Activated CD8-positive, alpha-beta memory T cell treated with anti-CD3 and anti-CD28 coated beads, Interleukin-2, amount 50 U/mL, for 24 hours (primary cell): ENCODE measurements around the gene FUBP3.
"Not testable (repeated sequence)": the region's sequence is repeated elsewhere in the genome, so short reads cannot be mapped to it uniquely, and the experiment has no call there.

Experiments
- DNase-seq: peaks from one replicate; pipeline ENCODE4 v3.0.0-alpha.2; 2020; ENCODE audit errors: extremely low read depth

FUBP3 gene

DNA sequence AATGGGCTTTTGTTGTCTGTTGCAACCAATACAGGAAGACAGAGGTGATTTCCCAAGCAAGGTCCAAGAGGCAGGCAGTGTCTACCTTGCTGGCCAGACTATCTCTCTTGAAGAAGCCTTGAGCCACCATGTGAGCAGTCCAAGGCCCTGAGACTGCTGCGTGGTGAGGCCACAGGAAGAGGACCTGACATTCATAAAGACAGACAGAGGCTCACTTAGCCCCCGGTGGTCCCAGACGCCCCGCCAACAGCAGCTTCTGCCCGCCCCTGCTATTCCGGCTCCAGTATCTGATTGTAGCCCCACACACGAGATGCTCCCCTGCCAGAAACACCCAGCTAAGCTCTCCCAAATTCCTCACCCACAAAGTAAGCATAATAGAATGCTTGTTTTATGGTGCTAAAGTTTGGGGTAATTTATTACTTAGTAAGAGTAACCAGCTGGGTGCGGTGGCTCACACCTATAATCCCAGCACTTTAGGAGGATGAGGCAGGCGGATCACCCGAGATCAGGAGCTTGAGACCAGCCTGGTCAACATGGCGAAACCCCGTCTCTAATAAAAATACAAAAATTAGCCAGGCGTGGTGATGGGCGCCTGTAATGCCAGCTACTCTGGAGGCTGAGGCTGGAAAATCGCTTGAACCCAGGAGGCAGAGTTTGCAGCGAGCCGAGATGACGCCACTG, 22.8 kb upstream of the FUBP3 start:
- no peak for DNase-seq

- no peak for DNase-seq
Observed at GRCh38 chr9:130557077-130557468, 22.3 kb upstream of the FUBP3 start.

GRCh38 chr9:130561056-130561455, 18.3 kb upstream of the FUBP3 start:
- no peak for DNase-seq

DNA sequence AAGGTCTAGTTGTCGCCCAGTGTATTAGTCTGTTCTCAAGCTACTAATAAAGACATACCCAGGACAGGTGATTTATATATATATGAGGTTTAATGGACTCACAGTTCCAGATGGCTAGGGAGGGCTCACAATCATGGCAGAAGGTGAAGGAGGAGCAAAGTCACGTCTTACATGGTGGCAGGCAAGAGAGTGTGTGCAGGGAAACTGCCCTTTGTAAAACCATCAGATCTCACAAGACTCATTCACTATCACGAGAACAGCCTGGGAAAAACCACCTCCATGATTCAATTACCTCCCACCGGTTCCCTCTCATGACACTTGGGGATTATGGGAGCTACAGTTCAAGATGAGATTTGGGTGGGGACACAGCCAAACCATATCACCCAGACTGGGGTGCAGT, 16.9 kb upstream of the FUBP3 start:
- not testable (repeated sequence) for DNase-seq

GRCh38 chr9:130563797-130564196, 15.6 kb upstream of the FUBP3 start:
- no peak for DNase-seq

GRCh38 chr9:130565792-130566191, 13.6 kb upstream of the FUBP3 start:
- no peak for DNase-seq

- no peak for DNase-seq
Observed at GRCh38 chr9:130570208-130570607, 9.2 kb upstream of the FUBP3 start.

- no peak for DNase-seq
Observed at GRCh38 chr9:130575514-130575913, 3.9 kb upstream of the FUBP3 start.

GRCh38 chr9:130576176-130576575, 3.2 kb upstream of the FUBP3 start:
- no peak for DNase-seq

DNA sequence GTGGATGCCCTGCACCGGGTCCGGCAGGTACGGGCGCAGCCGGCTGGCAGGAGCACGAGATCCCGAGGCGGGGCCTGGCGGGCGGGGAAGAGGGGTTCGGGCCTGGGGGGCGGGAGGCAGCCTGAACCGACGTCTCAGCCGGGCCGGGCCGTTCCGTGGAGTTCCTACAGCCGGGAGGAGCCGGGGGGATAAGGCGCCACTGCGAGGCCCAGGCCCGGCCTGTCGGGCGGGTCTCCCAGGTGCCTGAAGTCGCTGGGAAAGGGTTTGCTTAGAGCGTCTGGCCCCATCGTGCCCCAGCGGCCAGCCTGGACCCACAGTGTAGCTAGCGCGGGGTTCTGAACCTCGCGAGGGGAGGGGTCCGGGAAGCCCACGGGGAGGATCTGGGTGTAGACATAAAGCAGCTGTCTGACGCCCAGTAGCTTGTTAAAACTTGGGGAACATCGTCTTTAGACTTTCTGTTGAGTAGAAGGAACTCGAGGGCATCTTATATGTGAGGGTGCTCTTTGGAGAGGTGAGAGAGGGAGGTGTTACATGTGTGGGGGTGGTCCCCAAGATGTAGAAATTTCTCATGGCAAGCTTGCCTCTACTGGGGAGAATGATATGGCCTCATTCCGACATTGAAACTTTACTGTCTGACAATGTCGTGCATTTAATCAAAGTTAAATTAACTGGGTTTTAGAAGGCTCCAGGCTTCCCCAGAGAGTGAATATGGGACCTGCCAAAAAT, 524 bp downstream of the FUBP3 start:
- DNase-seq: peak; percentile 5

DNA sequence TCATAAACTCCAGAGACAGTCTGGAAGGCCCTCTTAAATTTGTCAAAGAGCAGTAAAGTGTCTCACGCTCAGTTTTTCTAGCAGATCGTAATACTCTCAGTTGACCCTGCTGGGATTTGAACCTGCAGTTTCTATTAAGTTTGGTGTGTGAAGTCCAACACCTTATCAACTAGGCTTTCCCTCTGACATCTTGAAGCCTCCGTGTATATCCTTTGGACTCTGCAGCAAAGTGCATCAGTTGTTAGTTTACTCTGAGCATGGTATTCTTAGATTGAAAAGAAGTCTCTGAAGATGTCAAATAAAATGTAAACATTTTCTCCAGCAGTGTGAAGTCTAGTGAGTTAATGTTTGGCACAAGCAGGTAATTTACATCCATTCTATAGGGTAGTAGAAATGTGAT, 2.4 kb downstream of the FUBP3 start:
- DNase-seq: no peak

DNA sequence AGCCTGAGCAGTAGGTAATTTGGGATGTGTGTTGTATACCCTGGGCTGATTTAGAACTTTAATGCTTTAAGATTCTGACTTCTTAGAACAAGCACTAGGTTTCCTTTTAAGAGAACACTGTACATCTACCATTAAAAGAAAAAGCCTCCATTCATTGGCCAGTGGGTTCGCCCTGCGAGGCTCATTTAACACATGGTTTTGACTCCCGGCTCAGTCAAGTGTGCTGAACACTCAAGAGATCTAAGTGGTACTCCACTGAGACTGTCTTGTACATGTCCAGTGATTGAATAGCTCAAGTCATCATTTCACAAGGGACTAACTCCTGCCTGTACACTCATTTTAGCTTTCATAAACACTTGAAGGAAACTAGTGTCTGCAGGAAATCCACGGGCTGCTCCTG, 3.9 kb downstream of the FUBP3 start:
- no peak for DNase-seq

- DNase-seq: no peak
Observed at GRCh38 chr9:130587921-130588320, 8.5 kb downstream of the FUBP3 start.

- DNase-seq: no peak
Observed at GRCh38 chr9:130588416-130588815, 9.0 kb downstream of the FUBP3 start.

DNA sequence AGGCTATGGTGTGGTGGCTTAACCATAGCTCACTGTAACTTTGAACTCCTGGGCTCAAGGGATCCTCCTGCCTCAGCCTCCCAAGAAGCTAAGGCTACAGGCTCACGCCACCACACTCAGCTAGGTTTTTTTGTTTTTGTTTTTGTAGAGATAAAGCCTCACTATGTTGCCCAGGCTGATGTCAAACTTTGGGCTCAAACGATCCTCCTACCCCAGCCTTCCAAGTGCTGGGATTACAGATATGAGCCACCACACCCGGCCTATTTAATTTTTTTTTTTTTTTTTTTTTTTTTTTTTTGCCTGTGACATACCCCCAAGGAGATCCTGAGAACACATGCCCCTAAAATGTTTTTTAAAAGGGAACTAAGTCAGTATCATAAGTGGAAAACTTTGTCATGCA, 10.4 kb downstream of the FUBP3 start:
- DNase-seq: no peak

- DNase-seq: no peak
Observed at GRCh38 chr9:130590305-130590704, 10.9 kb downstream of the FUBP3 start.

DNA sequence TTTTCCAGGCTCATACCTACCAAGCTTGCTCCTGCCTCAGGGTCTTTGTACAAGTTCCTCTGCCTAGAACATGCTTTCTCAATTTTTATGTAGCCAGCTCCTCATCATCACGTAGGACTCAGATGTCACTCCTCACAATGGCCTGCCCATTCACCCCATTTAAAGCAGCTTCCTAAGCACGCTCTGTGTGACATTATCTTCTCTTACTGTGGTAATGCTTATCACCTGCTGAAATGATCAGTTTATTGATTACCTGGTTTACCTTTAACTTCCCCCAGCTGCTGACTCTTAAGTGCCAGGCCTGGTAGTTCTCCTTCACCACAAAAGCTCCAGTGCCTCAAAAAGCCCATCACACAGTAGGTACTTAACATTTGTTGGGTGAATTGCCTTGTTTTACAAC, 13.6 kb downstream of the FUBP3 start:
- no peak for DNase-seq

- no peak for DNase-seq
Observed at GRCh38 chr9:130597228-130597627, 17.9 kb downstream of the FUBP3 start.

GRCh38 chr9:130598188-130598587, 18.8 kb downstream of the FUBP3 start:
- DNase-seq: no peak

GRCh38 chr9:130599625-130600024, 20.2 kb downstream of the FUBP3 start:
- no peak for DNase-seq

DNA sequence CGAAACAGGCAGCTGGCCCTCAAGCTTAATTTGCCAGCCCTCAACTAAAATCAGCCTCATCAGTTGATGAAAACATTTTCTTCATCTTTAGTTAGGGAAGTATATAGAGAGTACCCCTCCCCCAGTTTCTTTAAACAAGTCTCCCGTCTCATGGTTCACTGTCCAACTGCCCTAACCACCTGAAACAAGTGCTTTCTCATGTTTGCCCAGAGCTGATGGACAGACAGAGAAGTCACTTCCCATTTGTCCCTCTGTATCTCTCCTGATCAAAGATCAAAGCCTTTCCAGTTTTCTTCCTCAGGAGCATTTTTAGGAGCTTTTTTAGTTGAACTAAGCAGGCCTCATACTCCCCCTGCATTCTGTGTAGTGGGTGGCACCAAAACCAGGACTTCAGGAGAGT, 21.7 kb downstream of the FUBP3 start:
- DNase-seq: no peak

GRCh38 chr9:130604295-130604694, 24.9 kb downstream of the FUBP3 start:
- no peak for DNase-seq

GRCh38 chr9:130606887-130607600, 27.7 kb downstream of the FUBP3 start:
- no peak for DNase-seq
